Lung (tissue), 12 donors: ENCODE measurements around the gene PREP. TPM values are rescaled to one million over a fixed set of nuclear protein-coding genes. Genes with fewer than 3 reads are reported as not detected.
A peak's percentile ranks its signal among the peaks of the same experiment; 100 is the strongest.

Experiments used
- ATAC-seq: fragments of 200-7000 bp; cut with Tn5 transposase; one replicate; pipeline ENCODE4 v1.9.1; 2020; ENCODE audit warnings: moderate number of reproducible peaks; ENCODE audit not compliant: insufficient read depth, low FRiP score
- DNase-seq, 3 donors: peaks; one replicate each; pipeline ENCODE4 v3.0.0-alpha.2; 2013 to 2017
- H3K27ac ChIP-seq, 2 donors: one replicate each; pipeline ENCODE4 v1.5.1; 2013; ENCODE audit warnings: mild to moderate bottlenecking in 2 of 2, moderate library complexity in 2 of 2, control low read depth in 1 of 2, inconsistent platforms in 1 of 2, low read depth in 1 of 2, low read length in 1 of 2
- H3K27me3 ChIP-seq, 3 donors: one replicate each; pipeline ENCODE4 v1.5.1; 2013; ENCODE audit warnings: low read length in 2 of 3; ENCODE audit not compliant: control insufficient read depth in 3 of 3, insufficient read depth in 3 of 3
- H3K36me3 ChIP-seq, 4 donors: one replicate each; pipeline ENCODE4 v1.5.1; 2013; ENCODE audit warnings: low read length in 4 of 4, mild to moderate bottlenecking in 1 of 4, moderate library complexity in 1 of 4; ENCODE audit not compliant: control insufficient read depth in 4 of 4, insufficient read depth in 4 of 4
- H3K4me1 ChIP-seq, 5 donors: one replicate each; pipeline ENCODE4 v1.5.1; 2013; ENCODE audit warnings: low read length in 5 of 5, mild to moderate bottlenecking in 2 of 5, moderate library complexity in 1 of 5; ENCODE audit not compliant: control insufficient read depth in 5 of 5, insufficient read depth in 5 of 5
- H3K4me3 ChIP-seq: one replicate; pipeline ENCODE4 v1.5.1; 2013; ENCODE audit warnings: mild to moderate bottlenecking, control low read depth, moderate library complexity
- H3K9ac ChIP-seq, 2 donors: one replicate each; pipeline ENCODE4 v1.5.1; 2013; ENCODE audit warnings: low read length in 2 of 2, control low read depth in 1 of 2; ENCODE audit not compliant: insufficient read depth in 1 of 2
- H3K9me3 ChIP-seq, 4 donors: one replicate each; pipeline ENCODE4 v1.5.1; 2013; ENCODE audit warnings: low read length in 3 of 4, mild to moderate bottlenecking in 1 of 4, moderate library complexity in 1 of 4; ENCODE audit not compliant: control insufficient read depth in 4 of 4, insufficient read depth in 3 of 4
- WGBS, 2 donors: extraction: QIAGEN DNeasy Blood & Tissue Kit; methylation state at CpG; one replicate each; pipeline ENCODE4 v1.1.7; 2013; 5-methylcytosine and 5-hydroxymethylcytosine counted together
- polyA plus RNA-seq, 2 donors: library from polyadenylated mRNA; stranded (reverse); fragments of 200-250 nt; gene quantifications; one replicate each; pipeline ENCODE4 v1.2.1, GENCODE V29; 2013
- total RNA-seq, 2 donors: library from RNA; depleted of rRNA in 1 of 2; stranded (reverse); fragments of >200 nt in 1 of 2; gene quantifications; one replicate each; pipeline ENCODE4 v1.2.1, GENCODE V29; 2014 to 2021
- TF ChIP-seq, protein P1 (sequence below): IDR thresholded peaks from 2 replicates; pipeline ENCODE4 v1.5.1; 2012; ENCODE audit warnings: mild to moderate bottlenecking; ENCODE audit errors: control extremely low read depth, extremely low read depth
- donor health status: control.
- donor health status: control.
- donor health status: Bipolar disorder and iron deficiency.
- donor health status: healthy.
- donor health status: DM: yes; HTN: yes; CAD: no.

Gene PREP
- total and polyA plus RNA-seq, 4 donors: 20.3 to 31.3 (median 25.1) TPM

DNA sequence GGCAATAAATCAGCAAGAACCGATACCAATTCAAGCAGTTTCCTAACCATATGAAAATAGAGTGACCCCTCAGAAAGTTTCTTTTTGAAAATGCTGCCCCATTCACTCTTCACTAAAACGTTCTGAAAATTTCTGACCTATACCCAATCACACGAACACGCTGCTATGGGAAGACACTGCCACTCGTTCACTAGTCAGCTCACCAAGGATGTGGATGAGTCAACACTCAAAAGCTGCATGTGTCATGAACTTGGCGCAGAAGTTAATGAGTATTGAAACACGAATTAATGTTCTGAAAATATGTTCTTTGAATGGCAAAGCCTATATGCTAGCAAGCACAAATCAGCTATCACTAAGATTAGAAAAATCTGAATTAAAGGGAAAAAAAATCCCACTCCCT, 84.2 kb downstream of the PREP start:
- TF ChIP-seq, protein P1, sequence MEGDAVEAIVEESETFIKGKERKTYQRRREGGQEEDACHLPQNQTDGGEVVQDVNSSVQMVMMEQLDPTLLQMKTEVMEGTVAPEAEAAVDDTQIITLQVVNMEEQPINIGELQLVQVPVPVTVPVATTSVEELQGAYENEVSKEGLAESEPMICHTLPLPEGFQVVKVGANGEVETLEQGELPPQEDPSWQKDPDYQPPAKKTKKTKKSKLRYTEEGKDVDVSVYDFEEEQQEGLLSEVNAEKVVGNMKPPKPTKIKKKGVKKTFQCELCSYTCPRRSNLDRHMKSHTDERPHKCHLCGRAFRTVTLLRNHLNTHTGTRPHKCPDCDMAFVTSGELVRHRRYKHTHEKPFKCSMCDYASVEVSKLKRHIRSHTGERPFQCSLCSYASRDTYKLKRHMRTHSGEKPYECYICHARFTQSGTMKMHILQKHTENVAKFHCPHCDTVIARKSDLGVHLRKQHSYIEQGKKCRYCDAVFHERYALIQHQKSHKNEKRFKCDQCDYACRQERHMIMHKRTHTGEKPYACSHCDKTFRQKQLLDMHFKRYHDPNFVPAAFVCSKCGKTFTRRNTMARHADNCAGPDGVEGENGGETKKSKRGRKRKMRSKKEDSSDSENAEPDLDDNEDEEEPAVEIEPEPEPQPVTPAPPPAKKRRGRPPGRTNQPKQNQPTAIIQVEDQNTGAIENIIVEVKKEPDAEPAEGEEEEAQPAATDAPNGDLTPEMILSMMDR: no peak
- H3K4me1 ChIP-seq: no peaks in the 10 kb centered on the region
- H3K27me3 ChIP-seq: no peaks in the 10 kb centered on the region
- no peak for ATAC-seq
- no peak for DNase-seq
- no peak overlapping the region for H3K9ac ChIP-seq
- no peak overlapping the region for H3K4me3 ChIP-seq
- peaks cover 5 to 19% (median 9%) of the 10 kb centered on the region in 4 donors for H3K36me3 ChIP-seq
- no peak overlapping the region for H3K27ac ChIP-seq
- H3K9me3 ChIP-seq: no peaks in the 10 kb centered on the region
- WGBS, 2 donors: 90 to 97% methylated on average over 7 of the region's 7 CpGs

DNA sequence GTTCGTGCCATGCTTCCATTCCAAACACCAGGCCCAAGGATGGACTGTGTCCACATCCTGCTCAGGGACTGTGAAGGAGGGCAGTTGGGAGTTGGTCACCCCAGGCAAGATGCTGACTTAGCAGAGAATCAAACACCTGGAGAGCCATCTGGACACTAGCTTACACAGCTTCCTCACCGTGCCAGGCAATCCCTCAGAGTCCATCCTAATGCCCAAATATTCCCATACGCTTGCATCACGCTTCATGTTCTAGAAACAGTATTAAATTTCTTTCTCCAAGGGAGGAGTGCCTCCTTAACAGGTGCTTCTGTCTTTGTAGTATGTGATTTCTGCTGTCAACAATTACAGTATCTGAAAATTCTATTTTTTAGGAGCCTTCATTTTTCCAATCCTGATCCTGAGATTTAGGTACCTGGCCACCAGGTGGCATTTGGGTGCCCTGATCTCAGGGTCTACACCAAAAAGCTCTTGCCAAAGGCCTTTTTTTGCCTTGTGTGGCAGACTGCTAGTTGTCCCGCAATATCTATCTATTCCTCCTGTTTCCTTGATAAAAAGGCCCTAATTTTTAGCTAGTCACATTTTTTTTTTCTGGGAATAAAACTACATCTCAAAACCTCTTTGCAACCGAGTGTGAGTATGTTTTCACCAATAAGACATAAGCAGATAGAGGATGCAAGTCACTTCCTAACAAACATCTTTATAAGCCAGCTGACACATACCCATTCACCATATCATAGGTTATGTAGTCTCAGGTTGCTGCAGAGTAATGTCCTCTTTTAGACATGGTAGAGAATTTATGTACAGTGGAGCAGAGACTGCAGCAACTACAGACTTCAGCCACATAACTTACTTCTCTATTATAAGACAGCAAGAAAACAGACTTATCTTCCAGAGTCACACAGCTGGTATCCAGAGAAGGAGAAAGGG, 85.0 kb downstream of the PREP start:
- Histone ChIP-seq H3K27ac (no peak overlapping the region), H3K4me3 (peak overlapping the region; percentile 13), H3K4me1 (no peaks in the 10 kb centered on the region), H3K9ac (no peak overlapping the region), H3K9me3 (no peaks in the 10 kb centered on the region), H3K36me3 (peaks cover 1 to 12% (median 6%) of the 10 kb centered on the region in 4 donors), H3K27me3 (no peaks in the 10 kb centered on the region)
- peak in 1 of 3 donors; percentile 25 for DNase-seq
- TF ChIP-seq, protein P1: no peak
- ATAC-seq: no peak
- WGBS, 2 donors: 85 to 97% methylated on average over 6 of the region's 6 CpGs

DNA sequence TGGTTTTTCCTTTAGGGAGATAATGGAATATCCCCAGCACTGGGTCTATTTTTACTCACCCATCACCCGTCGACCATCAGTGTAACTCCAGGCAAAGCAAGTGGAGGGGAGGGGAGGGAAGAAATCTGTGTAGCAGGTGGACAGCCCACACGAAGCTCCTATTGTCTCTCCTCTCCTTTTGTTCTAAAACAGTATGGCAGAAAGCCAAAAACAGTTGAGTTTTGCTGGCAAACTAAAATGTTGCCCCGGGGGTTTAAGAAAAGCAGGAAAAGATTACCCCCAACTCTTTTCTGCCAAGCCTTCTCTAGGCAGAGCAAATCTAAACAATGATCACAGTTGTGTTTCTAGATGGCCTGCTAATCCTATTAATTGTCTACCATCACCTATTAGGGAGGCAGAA, 89.7 kb downstream of the PREP start:
- H3K4me3 ChIP-seq: no peak overlapping the region
- H3K27ac ChIP-seq: no peak overlapping the region
- H3K27me3 ChIP-seq: no peaks in the 10 kb centered on the region
- H3K9me3 ChIP-seq: no peaks in the 10 kb centered on the region
- H3K36me3 ChIP-seq: peaks cover 0 to 12% (median 2%) of the 10 kb centered on the region in 4 donors
- H3K9ac ChIP-seq: no peak overlapping the region
- ATAC-seq (no peak), DNase-seq (no peak)
- TF ChIP-seq, protein P1: no peak
- 78 to 81% methylated on average over 4 of the region's 4 CpGs for WGBS, 2 donors
- H3K4me1 ChIP-seq: peaks cover 0 to 2% (median 0%) of the 10 kb centered on the region in 5 donors
